ENCODE data around the gene LRG1.
A peak's percentile ranks its signal among the peaks of the same experiment; 100 is the strongest.

Gene LRG1

GRCh38 chr19:4539693-4540581, at the start of gene LRG1:
Gene LRG1 (minus strand): TSS chr19:4540036. CDS start chr19:4540013, 23 bp downstream.
- no peak for DNase-seq (ENCODE audit: low read depth in 2 of 2)

GRCh38 chr19:4588291-4588761, 48.5 kb upstream of the LRG1 start:
- DNase-seq (ENCODE audit: low read depth in 2 of 2), result no peak

- DNase-seq (ENCODE audit: low read depth in 2 of 2), result no peak
Measured at GRCh38 chr19:4587527-4587926, 47.7 kb upstream of the LRG1 start.

GRCh38 chr19:4586691-4587090, 46.9 kb upstream of the LRG1 start:
- DNase-seq (ENCODE audit: low read depth in 2 of 2), result no peak

GRCh38 chr19:4586245-4586644, 46.4 kb upstream of the LRG1 start:
- DNase-seq (ENCODE audit: low read depth in 2 of 2), result no peak

GRCh38 chr19:4585556-4585955, 45.7 kb upstream of the LRG1 start:
- no peak for DNase-seq (ENCODE audit: low read depth in 2 of 2)

GRCh38 chr19:4584670-4585460, 45.0 kb upstream of the LRG1 start:
- no peak for DNase-seq (ENCODE audit: low read depth in 2 of 2)

GRCh38 chr19:4583961-4584669, 44.3 kb upstream of the LRG1 start:
- DNase-seq (ENCODE audit: low read depth in 2 of 2), result no peak

- no peak for DNase-seq (ENCODE audit: low read depth in 2 of 2)
Measured at GRCh38 chr19:4582980-4583842, 43.4 kb upstream of the LRG1 start.

GRCh38 chr19:4581666-4582553, 42.1 kb upstream of the LRG1 start:
- no peak for DNase-seq (ENCODE audit: low read depth in 2 of 2)

GRCh38 chr19:4580961-4581665, 41.3 kb upstream of the LRG1 start:
- DNase-seq (ENCODE audit: low read depth in 2 of 2), result no peak

GRCh38 chr19:4580021-4580901, 40.4 kb upstream of the LRG1 start:
- no peak for DNase-seq (ENCODE audit: low read depth in 2 of 2)

- no peak for DNase-seq (ENCODE audit: low read depth in 2 of 2)
Measured at GRCh38 chr19:4579389-4579788, 39.6 kb upstream of the LRG1 start.

GRCh38 chr19:4578552-4579248, 38.9 kb upstream of the LRG1 start:
- DNase-seq (ENCODE audit: low read depth in 2 of 2), result no peak

GRCh38 chr19:4577020-4577782, 37.4 kb upstream of the LRG1 start:
- no peak for DNase-seq (ENCODE audit: low read depth in 2 of 2)

- DNase-seq (ENCODE audit: low read depth in 2 of 2), result peak; percentile 63 to 69
Measured at GRCh38 chr19:4576016-4576933, 36.4 kb upstream of the LRG1 start.

Measured in stimulated activated CD8-positive, alpha-beta memory T cell treated with anti-CD3 and anti-CD28 coated beads, Interleukin-2, amount 100 ng/mL, for 48 hours (primary cell).